Activated naive CD4-positive, alpha-beta T cell treated with anti-CD3 and anti-CD28 coated beads for 36 hours (primary cell): ENCODE data around the gene TANGO6. TPM values are rescaled to one million over a fixed set of nuclear protein-coding genes. Genes with fewer than 3 reads are reported as not detected.

Experiments
- CTCF ChIA-PET: fragments of 350-600 bp; sonication (Branson Sonifier 250); formaldehyde crosslinking; loops from one replicate; lab custom pipeline; 2021; ENCODE audit warnings: antibody characterized with exemption; lab: Charles Lee
- DNase-seq: peaks from one replicate; pipeline ENCODE4 v3.0.0-alpha.2; 2020
- H3K27ac Mint-ChIP-seq: one replicate; pipeline ENCODE4 v1.8.0; 2021; ENCODE audit warnings: mild to moderate bottlenecking, mixed read lengths
- H3K27me3 Mint-ChIP-seq: one replicate; pipeline ENCODE4 v1.8.0; 2021; ENCODE audit warnings: low read depth, mixed read lengths
- H3K36me3 Mint-ChIP-seq: one replicate; pipeline ENCODE4 v1.8.0; 2021; ENCODE audit warnings: low read depth, mixed read lengths
- H3K4me1 Mint-ChIP-seq: one replicate; pipeline ENCODE4 v1.8.0; 2021; ENCODE audit warnings: low read depth, mixed read lengths
- H3K4me3 Mint-ChIP-seq: one replicate; pipeline ENCODE4 v1.8.0; 2021; ENCODE audit warnings: mild to moderate bottlenecking, moderate library complexity, mixed read lengths
- H3K9me3 Mint-ChIP-seq: one replicate; pipeline ENCODE4 v1.8.0; 2021; ENCODE audit warnings: mixed read lengths
- intact Hi-C: fragments of 100-400 bp; cut with micrococcal nuclease; formaldehyde crosslinking; loops from one replicate; pipeline ENCODE4 v1.15.1; 2023
- total RNA-seq, 2 experiments: library from RNA; stranded (reverse); gene quantifications; one replicate each; pipeline ENCODE4 v1.2.3, GENCODE V29; 2021

Gene TANGO6
- total RNA-seq, 2 experiments from 2014 or later, result 21.6 to 22.3 TPM

- Mint-ChIP-seq H3K27ac (no peak overlapping the region), H3K4me3 (no peak overlapping the region), H3K4me1 (no peaks in the 10 kb centered on the region), H3K27me3 (no peaks in the 10 kb centered on the region), H3K36me3 (peaks cover 12% of the 10 kb centered on the region), H3K9me3 (no peaks in the 10 kb centered on the region)
- DNase-seq, result no peak
- intact Hi-C loops, result no loop called here
- CTCF ChIA-PET, result no interaction called here
Observed at GRCh38 chr16:68951991-68952877, 108.9 kb downstream of the TANGO6 start.

DNA sequence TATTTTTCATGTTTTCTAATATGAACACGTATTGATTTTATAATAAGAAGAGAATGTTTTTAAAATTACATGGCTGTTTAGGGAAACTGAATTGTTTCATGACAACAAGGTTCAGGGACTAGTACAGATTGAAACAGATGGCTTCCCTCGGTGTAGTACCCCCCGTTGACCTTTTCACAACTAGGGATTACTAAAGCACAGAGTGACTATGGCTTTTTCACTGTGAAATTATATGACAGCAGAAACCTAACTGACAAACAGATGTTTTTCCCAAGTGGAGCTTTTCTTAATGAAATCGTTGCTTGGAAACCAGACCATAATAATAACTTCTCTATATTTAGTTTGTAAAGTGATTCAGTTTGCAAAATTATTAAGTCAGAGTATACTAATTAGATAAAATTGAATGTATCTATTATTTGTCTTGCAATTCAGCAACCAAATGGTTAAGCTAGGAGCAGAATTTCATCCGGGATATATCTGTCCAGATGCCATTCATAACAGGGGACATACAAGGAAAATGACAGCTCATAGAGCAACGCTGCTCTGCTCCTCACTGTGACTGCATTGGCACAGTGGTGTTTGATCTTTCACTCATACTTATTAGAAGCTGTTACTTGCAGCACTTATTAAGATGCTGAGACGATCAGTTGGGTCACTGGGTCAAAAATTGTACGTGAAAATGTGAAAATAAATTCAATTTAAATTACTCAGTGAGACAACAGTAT, 111.7 kb downstream of the TANGO6 start:
- Mint-ChIP-seq H3K4me3 (no peak overlapping the region), H3K9me3 (no peaks in the 10 kb centered on the region), H3K36me3 (peaks cover 2% of the 10 kb centered on the region), H3K27me3 (no peaks in the 10 kb centered on the region), H3K27ac (no peak overlapping the region), H3K4me1 (no peaks in the 10 kb centered on the region)
- intact Hi-C loops, result no loop called here
- DNase-seq, result no peak
- CTCF ChIA-PET, result interaction anchor here (0.5 kb wide), 1 partner anchor 119 kb away, joined by 3 read pairs; no protein-coding TSS in a partner anchor

DNA sequence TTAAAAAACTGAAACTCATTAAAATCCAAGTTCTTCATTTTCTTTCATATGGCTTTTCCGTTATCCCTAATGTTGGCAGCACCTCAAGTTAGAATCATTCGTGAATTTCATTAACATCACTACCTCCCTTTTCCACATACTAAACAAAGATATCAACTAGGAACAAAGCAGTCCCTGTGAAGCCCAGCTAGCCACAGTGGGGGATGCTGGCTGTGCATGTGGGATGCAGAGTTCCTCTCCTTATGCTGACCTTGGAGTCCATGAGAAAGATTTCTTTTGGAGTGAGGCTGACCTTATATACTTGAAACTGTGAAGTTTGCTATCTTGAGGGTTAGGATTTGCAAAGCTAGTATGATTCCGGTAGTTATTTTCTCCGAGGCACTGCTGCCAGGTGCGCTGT, 117.6 kb downstream of the TANGO6 start:
- H3K36me3 Mint-ChIP-seq, result peaks cover 4% of the 10 kb centered on the region
- intact Hi-C loops, result no loop called here
- DNase-seq, result no peak
- CTCF ChIA-PET, result no interaction called here
- H3K4me1 Mint-ChIP-seq, result no peaks in the 10 kb centered on the region
- no peaks in the 10 kb centered on the region for H3K27me3 Mint-ChIP-seq
- H3K9me3 Mint-ChIP-seq, result no peaks in the 10 kb centered on the region
- no peak overlapping the region for H3K27ac Mint-ChIP-seq
- H3K4me3 Mint-ChIP-seq, result no peak overlapping the region

GRCh38 chr16:68961778-68962402, 118.6 kb downstream of the TANGO6 start:
- CTCF ChIA-PET, result interaction anchor here (0.5 kb wide), 1 partner anchor 97 kb away, joined by 3 read pairs; no protein-coding TSS in a partner anchor
- DNase-seq, result no peak
- no peak overlapping the region for H3K4me3 Mint-ChIP-seq
- no peaks in the 10 kb centered on the region for H3K4me1 Mint-ChIP-seq
- intact Hi-C loops, result no loop called here
- no peaks in the 10 kb centered on the region for H3K27me3 Mint-ChIP-seq
- no peak overlapping the region for H3K27ac Mint-ChIP-seq
- no peaks in the 10 kb centered on the region for H3K9me3 Mint-ChIP-seq
- H3K36me3 Mint-ChIP-seq, result peaks cover 4% of the 10 kb centered on the region

DNA sequence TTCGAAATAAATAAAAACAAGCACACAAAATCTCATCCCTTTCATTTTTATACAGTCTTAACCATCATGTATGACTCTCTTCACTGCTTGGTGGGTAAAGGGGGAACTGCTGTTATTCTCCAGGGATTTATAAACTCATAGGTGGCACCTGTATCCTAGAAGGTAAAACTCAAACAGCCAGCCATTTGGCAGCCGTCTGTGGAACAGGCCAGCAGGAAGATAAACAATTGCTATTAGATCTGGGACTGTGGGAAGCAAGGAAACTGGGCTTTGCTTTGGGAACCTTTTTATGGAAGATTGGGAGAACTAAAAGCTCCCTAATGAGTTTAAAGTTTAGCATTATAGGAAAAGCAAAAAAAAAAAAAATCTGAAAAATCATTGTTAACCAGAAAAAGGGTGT, 126.0 kb downstream of the TANGO6 start:
- H3K4me3 Mint-ChIP-seq, result no peak overlapping the region
- no peak overlapping the region for H3K27ac Mint-ChIP-seq
- CTCF ChIA-PET, result no interaction called here
- H3K9me3 Mint-ChIP-seq, result no peaks in the 10 kb centered on the region
- no peaks in the 10 kb centered on the region for H3K4me1 Mint-ChIP-seq
- peaks cover 12% of the 10 kb centered on the region for H3K36me3 Mint-ChIP-seq
- no peaks in the 10 kb centered on the region for H3K27me3 Mint-ChIP-seq
- DNase-seq, result no peak
- intact Hi-C loops, result no loop called here

- no peak for DNase-seq
- Mint-ChIP-seq H3K27me3 (no peaks in the 10 kb centered on the region), H3K27ac (no peak overlapping the region), H3K4me3 (no peak overlapping the region), H3K9me3 (no peaks in the 10 kb centered on the region), H3K4me1 (no peaks in the 10 kb centered on the region), H3K36me3 (peaks cover 22% of the 10 kb centered on the region)
- intact Hi-C loops, result no loop called here
- CTCF ChIA-PET, result no interaction called here
Observed at GRCh38 chr16:68972013-68972412, 128.7 kb downstream of the TANGO6 start.

DNA sequence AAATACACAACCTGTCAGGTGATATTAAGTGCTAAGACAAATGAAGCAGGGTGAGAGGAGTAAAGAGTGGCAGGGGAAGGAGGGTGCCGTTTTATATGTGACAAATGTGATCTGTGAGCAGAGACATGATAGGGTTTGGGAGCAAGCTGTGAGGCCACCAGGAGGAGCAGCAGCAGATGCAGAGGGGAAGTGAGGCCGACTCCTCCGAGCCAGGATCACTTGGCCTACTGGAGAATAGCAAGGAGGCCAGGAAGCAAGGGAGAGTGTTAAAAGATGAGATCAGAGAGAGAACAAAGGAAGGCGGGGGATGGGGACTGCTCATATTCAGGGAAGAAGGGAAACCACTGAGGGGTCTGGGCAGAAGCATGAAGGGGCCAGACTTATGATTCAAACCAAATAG, 129.4 kb downstream of the TANGO6 start:
- Mint-ChIP-seq H3K9me3 (no peaks in the 10 kb centered on the region), H3K27ac (no peak overlapping the region)

GRCh38 chr16:68973611-68974120, 130.3 kb downstream of the TANGO6 start:
- intact Hi-C loops, result no loop called here
- Mint-ChIP-seq H3K4me3 (no peak overlapping the region), H3K27ac (no peak overlapping the region), H3K9me3 (no peaks in the 10 kb centered on the region), H3K27me3 (no peaks in the 10 kb centered on the region), H3K36me3 (peaks cover 29% of the 10 kb centered on the region), H3K4me1 (no peaks in the 10 kb centered on the region)
- CTCF ChIA-PET, result no interaction called here
- DNase-seq, result no peak

More for the DNA sequence above, 129.4 kb downstream of the TANGO6 start:
- CTCF ChIA-PET, result no interaction called here
- no peak for DNase-seq
- H3K36me3 Mint-ChIP-seq, result peaks cover 22% of the 10 kb centered on the region
- H3K27me3 Mint-ChIP-seq, result no peaks in the 10 kb centered on the region
- no peak overlapping the region for H3K4me3 Mint-ChIP-seq
- no peaks in the 10 kb centered on the region for H3K4me1 Mint-ChIP-seq
- intact Hi-C loops, result no loop called here

- Mint-ChIP-seq H3K27ac (no peak overlapping the region), H3K9me3 (no peaks in the 10 kb centered on the region), H3K4me3 (no peak overlapping the region), H3K4me1 (no peaks in the 10 kb centered on the region), H3K36me3 (peaks cover 26% of the 10 kb centered on the region), H3K27me3 (no peaks in the 10 kb centered on the region)
- CTCF ChIA-PET, result interaction anchor here (0.6 kb wide), 1 partner anchor 348 kb away, joined by 4 read pairs; no protein-coding TSS in a partner anchor
- no peak for DNase-seq
- intact Hi-C loops, result no loop called here
Observed at GRCh38 chr16:68978303-68978954, 135.1 kb downstream of the TANGO6 start.

GRCh38 chr16:68980695-68981315, 137.5 kb downstream of the TANGO6 start:
- CTCF ChIA-PET, result no interaction called here
- intact Hi-C loops, result no loop called here
- Mint-ChIP-seq H3K27ac (no peak overlapping the region), H3K4me3 (no peak overlapping the region), H3K9me3 (no peaks in the 10 kb centered on the region), H3K27me3 (no peaks in the 10 kb centered on the region), H3K4me1 (no peaks in the 10 kb centered on the region), H3K36me3 (peaks cover 13% of the 10 kb centered on the region)
- no peak for DNase-seq

GRCh38 chr16:68981971-68982370, 138.6 kb downstream of the TANGO6 start:
- no peak for DNase-seq
- Mint-ChIP-seq H3K4me3 (no peak overlapping the region), H3K4me1 (no peaks in the 10 kb centered on the region), H3K9me3 (no peaks in the 10 kb centered on the region), H3K27ac (no peak overlapping the region), H3K36me3 (peaks cover 10% of the 10 kb centered on the region), H3K27me3 (no peaks in the 10 kb centered on the region)
- intact Hi-C loops, result no loop called here
- CTCF ChIA-PET, result no interaction called here
